Stimulated activated CD4-positive, alpha-beta T cell treated with anti-CD3 and anti-CD28 coated beads, Interleukin-2, amount 100 ng/mL, for 48 hours (primary cell): ENCODE measurements around the gene CEBPG.

Experiments
- DNase-seq, 2 donors: peaks; one replicate each; pipeline ENCODE4 v3.0.0-alpha.2; 2020

The CEBPG gene

DNA sequence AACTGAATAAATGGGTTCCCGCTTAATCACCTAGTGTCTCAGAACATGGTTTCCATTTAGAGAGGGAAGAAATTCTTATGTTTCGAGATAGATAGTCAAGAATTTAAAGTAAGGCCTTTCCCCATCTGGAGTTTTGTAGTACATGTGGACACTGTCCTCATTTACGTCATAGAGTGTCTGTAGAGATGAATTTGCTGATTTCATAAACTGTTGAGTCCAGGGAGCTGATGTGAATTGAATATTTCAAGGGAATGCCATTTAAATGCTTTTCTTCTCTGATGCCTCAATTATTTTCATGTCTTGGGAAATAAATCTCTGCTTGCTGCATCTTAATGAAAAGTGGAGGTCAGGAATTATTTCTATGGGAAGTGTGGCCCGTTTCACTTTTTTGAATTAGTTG lies 9.5 kb downstream of the CEBPG start:
- DNase-seq = no peak

DNA sequence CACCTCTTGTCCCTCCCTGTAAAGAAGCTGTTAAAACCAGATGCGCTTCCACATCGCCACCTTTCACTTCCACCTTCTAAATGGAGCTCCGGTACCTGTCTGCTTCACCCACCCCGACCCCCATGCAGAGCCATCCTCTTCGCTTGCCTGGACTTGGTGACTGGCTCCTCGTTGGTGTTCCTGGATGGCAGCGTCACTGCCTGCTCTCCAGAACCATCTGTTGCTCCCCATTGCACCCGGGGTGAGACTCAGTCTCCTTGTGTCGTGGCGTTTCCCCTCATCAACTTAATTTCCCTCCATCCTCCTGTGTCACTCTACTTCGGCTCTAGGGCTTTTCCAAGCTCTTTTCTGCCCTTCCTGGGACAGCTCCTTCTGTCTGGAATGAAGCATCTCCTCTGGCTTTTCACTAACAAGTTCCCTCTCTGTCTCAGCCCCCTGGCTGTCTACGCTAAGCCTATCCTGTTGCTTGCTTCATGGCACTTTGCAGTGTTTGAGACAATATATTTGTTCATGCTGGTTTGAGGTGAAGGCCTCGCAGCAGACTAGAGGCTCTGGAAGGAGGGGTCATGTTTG lies 10.3 kb downstream of the CEBPG start:
- DNase-seq = no peak

DNA sequence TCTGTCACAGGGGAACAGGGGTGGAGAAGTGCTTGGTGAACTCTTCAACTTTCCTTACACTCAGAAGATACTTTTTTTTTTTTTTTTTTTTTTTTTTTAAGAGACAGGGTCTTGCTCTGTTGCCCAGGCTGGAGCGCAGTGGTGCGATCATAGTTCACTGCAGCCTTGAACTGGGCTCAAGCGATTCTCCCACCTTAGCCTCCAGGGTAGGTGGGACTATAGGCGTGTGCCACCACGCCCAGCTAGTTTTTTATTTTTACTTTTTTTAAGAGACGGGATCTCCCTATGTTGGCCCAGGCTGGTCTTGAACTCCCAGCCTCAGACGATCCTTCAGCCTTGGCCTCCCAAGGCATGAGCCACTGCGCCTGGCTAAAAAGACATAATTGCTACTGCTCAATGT lies 11.5 kb downstream of the CEBPG start:
- no peak for DNase-seq

DNA sequence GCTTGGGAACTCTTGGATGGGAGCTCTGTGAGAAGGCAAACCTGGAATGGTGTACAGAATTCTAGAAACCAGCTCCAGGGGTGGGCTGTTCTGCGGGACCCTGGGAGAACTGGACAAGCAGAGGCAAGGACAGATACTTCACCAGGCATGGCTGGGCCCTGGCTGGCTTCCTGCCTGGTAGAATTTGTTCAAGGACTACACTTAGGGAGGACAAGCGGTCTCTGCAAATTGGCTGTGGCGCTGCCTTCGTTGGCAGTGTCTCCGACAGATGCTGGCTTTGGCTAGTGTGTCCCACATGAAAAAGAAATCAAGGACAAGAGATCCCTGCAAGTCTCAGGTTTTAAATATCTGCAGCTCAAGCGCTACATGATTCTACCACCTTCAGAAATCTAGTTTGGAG lies 12.4 kb downstream of the CEBPG start:
- no peak for DNase-seq

DNA sequence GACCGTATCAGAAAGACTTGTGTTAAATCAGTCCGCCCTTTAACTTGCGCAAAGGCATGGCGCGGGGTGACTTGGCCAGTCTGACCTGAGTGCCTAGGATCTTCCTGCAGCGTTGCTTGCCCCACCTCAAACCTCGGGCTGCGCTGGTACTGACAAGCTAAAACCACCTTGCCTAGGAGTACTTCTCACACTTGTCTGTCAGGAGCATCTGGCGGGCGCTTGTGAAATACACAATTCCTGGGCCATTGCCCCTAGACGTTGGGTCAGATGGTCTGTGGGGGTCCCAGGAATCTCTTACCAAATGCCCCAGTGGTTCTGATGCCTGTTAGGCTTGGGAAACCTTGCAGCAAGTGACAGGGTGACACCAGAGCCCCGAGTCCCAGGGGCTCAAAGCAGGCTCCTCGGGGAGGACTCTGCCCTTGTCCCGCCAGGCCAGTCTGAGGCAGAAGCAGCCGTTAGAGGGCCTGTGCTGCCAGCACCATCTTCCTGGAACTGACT lies 12.9 kb downstream of the CEBPG start:
- no peak for DNase-seq

DNA sequence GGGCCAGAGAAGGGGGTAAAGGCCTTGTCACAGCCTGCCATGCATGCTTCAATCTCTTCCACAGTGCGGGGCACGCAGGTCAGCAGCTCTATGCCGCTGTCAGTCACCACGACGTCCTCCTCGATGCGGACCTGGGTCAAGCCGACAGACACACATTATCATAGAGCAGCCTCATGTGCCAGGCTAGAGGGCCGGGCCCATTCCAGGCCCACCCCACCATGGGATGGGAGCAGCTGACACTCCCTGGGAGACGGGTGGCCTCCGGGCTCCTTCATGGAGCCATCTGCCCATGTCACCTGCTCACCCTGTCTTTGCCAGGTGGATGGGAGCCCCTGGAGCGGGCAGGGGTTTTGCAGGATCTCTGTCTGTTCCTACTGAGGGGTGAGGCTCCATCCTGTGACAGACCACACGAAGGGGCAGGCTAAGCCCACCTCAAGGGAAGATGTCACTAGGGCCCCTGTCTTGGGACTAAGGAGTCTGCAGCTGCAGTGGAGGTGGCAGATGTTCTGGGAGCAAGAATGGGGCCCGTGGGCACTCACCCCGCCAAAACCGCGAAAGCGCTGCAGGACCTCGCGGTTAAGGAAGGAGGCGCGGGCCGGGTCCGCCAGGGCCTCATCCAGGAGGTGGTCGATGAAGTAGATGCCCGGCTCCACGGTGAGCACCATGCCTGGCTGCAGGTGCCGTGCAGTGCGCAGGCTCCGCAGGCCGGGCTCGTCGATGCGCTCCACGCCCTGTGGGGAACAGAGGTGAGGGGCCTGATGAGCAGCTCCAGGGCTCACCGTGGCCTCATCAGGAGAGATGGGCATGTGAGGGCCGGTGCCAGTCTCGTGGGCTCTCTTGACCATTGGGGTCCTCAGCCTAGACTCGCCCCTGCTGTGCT lies 14.1 kb downstream of the CEBPG start:
- DNase-seq = no peak

DNA sequence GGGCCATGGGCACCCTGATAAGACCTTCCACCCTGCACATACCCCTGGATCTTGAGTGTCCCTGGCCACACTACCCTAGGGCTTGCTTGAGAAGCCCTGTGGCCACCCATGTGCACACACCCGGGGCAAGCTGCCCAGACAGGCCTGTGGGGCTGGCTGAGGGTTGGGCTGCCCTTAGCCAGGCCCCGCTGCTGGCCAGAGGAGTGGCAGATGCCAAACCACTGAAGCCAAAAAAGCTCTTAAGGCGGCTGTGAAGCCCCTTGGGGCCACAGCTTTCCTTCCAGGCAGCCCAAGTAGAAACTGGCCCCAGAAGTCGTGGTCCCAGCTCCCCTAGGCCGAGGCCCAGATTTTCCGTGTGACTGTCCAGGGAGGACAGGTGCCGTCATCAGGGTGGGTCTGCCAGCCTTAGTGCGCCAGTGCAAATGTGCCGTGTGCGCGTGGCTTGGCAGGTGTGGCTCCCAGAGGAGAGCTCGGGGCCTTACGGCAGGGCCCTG lies 14.8 kb downstream of the CEBPG start:
- DNase-seq = no peak

DNA sequence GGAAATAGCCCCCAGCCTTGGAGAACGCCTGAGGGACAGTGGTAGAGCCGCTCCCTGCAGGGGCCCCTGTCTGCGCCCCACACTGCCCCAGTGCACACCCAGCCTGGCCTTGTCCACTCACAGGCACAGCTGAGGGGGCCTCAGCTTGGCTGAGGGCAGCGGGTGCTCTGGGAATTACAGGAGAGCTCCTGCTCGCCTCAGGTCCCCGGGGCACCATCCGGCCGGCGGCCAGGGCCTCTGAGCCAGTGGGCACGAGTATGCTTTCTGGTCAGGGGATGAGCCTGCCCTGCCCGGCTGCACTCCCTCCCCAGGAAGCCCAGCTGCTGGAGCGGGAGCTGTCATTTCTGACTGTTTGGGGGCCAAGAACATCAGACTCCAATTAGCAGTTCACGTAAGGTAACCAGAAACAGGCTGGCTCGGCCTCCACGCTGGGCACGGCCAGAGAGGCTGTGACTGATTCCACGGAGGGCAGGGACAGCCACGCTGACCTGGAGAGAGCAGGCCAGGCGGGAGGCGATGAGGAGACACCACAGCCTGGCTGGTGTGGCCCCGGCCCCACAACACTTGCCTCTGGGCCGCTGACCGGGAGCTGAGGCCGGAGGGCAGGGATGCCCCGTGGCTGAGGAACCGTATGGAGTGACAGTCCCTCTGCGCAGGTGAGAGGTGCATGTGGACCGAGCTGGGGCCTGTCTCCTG lies 15.4 kb downstream of the CEBPG start:
- DNase-seq = no peak

DNA sequence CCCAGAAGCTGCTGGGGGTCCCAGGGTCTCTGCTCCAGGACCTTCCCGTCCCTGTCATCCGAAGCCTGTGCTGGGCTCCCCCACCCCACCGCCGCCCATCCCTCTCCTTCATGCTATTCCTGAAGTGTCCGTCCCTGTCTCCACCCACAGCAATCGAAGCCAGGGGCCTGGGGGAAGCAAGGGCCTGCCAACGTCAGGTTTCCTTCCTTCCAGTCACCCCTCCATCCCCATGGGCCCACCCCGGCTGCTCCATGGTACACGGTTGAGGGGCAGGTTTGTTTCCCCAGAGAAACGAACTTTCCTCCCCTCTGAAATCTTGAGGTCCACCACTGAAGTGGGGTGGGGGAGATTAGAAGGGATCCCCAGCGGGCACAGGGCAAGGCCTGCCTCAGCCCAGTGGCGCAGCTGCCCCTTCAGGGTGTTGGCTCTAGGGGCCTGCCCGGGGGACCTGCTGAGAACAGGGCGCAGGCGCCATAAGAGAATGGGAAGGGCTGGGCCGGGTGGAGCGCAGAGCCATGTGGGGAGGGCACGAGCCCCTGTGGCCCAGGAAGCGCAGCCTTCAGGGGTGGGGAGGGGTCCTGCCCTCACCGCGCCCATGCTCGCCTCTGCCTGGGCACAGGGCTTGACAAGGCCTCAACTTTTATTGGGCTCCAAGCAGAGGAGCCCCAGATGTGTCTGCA lies 16.1 kb downstream of the CEBPG start:
- no peak for DNase-seq

DNA sequence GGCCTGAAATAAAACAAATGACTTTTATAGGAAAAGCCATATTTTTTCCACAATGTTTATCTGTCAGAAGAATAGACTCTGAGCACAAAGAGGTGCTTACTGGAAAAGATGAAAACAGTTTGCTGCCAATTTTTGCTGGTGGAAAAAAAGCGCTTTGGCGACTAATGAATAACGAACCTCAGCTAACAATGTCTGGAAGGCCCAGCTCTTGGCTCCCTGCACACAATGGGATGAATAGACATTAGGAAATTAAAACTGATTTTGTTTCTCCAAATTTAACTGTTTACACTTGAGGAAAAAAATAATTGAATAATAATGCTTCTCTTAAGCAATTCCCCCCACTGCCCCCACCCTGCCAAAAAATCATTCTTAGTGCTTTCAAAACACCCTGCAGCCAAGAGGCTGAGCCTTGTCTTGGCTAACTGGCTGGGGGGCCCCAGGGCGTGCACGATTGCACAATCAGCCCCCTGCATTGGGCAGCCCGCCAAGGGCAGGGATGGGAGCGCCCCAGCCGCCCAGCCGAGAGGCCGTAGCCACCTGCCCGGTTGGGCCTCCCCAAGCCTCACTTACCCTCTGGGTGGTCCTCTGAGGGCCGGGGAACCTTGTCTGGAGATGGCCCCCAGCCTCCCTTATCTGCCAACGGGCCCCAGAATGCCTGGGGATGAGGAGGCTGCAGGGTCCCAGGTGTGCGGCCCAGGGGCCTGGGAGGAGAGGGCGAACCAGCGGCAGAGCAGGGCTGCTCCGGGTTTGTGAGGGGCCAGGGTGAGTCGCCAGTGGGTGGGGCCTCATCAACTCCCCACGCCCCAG lies 16.8 kb downstream of the CEBPG start:
- no peak for DNase-seq

DNA sequence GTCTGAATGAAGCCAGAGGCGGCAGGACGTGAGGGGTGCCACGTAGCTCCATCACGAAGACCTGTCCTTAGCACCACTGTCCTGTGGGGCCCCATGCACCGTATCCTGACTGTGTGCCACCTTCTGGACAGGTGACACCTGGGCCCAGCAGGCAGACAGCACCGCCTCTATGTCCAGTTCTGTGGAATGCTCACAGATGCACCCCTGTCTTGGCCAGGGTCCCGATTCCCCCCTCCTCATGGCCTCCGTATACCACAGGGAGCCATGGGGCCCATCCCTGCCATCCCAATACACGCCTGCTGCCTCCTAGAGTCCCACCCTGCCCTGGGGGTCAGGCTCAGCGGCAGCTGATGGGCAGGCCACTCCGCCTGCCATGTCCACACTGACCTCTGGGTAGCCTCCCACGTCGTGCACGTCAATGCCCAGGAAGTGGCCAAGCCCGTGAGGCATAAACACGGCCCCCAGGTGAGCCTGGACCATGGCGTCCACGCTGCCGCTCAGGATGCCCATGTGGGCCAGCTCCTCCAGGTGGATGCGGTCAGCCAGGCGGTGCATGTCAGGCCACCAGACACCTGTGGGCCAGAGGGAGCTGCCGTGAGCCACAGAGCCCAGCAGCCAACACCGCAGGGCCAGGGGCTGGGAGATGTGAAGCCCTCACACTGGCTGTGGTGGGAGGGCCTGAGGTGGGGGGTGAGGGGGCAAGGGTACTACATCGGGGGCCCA lies 17.6 kb downstream of the CEBPG start:
- DNase-seq = no peak

DNA sequence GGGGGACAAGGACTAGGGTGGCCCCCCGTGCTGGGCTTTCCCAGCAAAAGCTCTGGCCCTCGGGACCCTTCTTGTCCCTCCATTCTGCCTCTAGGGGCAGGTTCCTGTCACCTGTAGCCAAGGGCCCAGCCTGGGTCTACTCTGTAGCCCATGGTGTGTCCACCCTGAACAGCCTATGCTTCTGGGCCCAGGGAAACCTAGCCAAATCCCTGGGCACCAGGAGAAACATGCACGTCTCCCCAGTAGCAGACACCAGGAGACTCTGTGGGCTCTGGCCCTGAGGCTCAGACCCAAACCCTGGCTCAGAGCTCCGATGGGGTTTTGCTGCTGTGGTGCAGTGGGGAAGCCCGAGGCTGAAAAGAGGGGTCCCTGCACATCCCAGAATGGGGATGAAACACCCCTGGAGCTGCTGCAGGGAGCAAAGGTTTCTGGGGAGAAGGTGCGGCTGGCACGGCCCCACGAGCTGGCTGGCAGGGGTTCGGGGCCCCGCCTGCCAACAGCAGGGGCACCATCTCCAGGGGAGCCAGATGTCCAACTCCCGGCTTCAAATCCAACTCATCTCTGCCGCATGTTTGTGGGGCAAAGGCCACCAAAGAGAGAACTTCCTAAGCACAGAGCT lies 18.2 kb downstream of the CEBPG start:
- DNase-seq = no peak

DNA sequence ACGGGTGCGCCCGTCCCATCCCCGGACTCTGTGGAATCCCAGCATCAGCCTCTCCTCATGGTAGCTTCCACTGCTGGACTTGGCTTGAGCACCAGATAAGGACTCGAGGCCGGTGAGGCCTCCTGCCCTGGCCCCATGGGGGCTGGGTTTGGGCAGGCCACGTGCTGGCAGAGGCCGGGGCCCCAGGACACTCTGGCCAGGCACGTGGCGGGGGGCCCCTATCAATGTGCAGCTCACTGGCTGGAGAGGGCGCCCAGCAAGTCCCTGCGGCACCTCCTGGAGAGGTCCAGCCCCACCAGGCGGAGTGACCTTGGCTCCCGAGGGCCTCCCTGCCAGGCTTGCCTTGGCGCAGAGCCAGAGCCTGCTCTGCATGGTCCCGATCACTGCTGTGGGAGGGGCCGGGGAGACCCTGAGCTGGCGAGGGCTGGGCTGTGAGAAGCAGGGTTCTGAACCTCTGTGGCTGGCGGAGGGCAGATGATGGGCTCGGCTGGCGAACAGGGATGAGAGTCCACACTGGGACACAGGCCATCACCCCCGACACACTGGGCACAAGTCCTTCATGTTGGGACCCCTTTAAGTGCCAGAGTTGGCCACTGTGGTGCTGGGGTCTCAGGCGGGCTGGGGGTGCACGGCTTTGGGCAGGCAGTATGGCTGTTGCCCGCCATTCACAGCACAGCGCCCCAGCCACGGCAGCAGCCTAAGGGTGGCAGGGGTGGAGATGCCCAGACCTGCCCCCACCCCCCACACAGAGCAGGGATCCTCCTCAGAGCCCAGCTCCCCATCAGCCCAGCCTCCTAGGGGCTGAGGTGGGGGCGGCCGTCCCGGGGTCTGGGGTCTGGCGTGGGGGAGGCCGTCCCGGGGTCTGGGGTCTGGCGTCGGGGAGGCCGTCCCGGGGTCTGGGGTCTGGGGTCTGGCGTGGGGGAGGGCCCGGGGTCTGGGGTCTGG lies 19.1 kb downstream of the CEBPG start:
- DNase-seq = no peak

DNA sequence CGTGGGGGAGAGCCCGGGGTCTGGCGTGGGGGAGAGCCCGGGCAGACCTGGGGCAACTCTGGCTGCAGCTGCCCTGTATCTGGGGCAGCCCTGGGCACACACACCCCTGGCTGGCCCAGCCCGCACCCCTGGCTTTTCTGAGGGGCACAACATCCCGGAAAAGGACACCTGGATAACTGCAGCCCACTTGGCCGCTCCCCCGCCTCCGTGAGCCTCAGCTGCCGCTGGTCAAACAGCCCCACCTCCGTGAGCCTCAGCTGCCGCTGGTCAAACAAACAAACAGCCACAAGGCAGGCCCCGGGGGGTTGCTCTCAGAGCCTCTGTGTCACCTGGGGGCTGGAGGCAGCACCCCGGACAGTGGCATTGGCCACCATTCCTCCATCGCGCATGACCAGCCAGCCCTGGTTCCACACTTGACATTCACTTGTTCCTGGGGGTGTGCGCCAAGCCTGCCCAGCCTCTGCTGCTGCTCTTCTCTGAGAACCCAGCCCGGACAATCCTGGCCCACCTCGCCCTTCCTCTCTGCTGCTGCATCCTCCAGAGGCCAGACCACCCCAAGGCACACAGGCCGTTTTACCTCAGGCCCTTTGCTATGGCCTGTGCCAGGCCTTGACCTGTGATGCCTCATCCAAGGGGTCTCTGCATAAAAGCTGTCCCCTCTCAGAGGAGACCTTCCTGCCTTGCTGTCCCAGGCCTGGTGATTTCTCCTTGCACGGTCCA lies 19.9 kb downstream of the CEBPG start:
- no peak for DNase-seq

DNA sequence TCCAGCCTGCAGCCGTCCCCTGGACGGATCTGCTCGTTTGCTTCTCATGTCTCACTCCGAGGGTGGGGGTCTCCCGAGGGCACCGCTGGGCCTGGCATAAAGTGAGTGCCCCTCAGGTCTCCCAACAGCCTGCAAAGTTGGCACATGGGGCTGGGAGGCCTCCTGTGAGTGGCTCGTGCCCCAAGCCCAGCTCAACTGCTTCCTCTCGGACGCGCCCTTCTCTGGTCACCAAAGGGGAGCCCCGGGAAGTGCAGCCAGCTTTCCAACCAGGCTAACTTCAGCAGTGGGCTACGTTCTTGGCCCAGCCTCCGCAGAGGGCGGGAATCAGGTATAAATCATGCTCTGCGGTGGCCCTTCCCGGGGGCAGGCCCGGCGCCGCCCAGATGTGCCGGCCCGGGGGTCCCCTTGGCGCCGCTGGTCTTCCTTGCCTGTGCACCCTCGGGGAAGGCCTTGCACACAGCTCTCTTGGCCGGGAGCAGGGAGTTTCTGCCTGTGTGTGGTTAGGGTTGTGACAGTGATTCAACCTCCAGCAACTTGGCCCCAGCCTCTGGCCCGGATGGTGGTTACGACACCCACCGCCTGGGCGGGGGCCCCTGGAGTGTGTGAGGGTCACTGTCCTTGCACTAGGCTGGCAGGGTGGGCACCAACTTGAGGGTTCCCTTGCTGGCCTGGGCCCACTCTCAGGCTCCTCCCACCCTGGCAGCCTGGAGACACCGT lies 20.7 kb downstream of the CEBPG start:
- no peak for DNase-seq

DNA sequence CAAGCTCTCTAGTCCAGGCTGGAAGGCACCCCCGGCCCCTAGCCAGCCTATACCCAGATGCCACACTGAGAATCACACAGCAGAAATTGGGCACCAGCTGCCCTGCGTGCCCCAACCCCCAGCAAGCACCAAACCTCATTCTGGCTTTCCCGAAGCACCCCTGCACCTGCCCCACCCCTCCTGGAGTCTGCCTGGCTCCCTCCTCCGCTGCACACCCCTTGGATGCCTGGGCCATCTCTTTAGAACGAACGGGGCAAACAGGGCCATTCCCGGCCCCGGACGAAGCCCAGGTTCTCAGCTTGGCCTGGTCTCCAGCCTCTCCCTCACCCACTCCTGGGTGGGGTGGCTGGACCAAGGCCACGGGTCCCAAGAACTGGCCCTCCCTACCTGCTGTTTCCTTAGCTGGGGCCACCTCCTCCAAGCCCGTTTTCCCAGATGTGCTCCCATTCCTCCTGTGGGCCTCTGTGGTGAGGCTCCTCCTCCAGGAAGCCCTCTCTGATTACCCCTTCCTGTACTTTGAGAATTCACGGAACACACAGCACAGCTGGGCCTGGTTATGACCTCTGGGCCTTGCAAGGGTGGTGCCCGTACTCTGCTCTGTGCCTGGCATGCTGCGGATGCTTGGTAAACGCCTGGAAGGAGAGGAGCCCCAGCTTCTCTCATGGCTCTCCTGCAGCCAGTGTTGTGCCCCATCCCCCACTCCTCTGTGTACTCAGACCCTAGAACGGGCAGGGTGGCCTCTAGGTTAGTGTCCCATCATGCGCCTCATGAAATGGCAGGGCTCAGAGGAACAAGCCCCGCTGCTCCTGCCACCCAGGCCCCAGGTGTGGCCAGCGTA lies 21.4 kb downstream of the CEBPG start:
- no peak for DNase-seq
